ENCODE data around the gene MYADM.
A peak's percentile ranks its signal among the peaks of the same experiment; 100 is the strongest.

Gene MYADM

DNA sequence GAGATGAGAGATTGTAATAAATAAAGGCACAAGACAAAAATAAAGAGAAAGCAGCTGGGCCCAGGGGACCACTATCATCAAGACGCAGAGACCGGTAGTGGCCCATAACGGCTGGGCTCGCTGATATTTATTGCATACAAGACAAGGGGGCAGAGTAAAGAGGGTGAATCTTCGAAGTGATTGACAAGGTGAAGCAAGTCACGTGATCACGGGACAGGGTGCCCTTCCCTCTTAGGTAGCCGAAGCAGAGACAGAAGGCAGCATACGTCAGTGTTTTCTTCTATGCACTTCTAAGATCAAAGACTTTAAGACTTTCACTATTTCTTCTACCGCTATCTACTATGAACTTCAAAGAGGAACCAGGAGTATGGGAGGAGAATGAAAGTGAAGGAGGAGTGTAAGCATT is 9.7 kb downstream of the MYADM start:
- H3K36me3 ChIP-seq (ENCODE audit: control insufficient read depth in 2 of 2, insufficient read depth in 2 of 2, low read length in 2 of 2) = peaks cover 17 to 19% of the 10 kb centered on the region in 2 donors
- H3K4me1 ChIP-seq (ENCODE audit: control insufficient read depth in 2 of 2, insufficient read depth in 2 of 2, low read length in 2 of 2) = peaks cover 11 to 21% of the 10 kb centered on the region in 2 donors
- no peak overlapping the region for H3K9ac ChIP-seq (ENCODE audit: low read depth in 1 of 2, low read length in 2 of 2)
- H3K27me3 ChIP-seq (ENCODE audit: control insufficient read depth in 2 of 2, insufficient read depth in 2 of 2, low read length in 2 of 2) = peaks cover 13 to 16% of the 10 kb centered on the region in 2 donors
- H3K27ac ChIP-seq (ENCODE audit: low read depth in 2 of 2, low read length in 2 of 2) = no peak overlapping the region
- no peaks in the 10 kb centered on the region for H3K9me3 ChIP-seq (ENCODE audit: control insufficient read depth in 2 of 2, low read length in 2 of 2)
- no peak overlapping the region for H3K4me3 ChIP-seq (ENCODE audit: low read length in 2 of 2)

DNA sequence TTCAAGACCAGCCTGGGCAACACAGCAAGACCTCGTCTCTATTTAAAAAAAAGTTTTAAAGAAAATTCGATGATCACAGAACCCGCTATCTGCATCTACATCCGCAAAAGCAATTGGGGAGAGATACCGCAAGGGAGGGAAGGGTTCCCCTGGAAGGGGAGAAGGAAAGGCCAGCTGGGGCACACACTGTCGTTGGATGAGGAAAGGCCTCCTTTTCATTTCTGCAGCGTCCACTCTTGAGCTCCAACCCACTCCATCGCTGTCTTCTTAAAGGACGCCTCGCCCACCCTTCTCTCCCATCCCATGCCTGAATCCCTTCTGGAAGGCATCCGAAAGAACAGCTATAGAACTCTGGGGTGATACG is 11.1 kb downstream of the MYADM start:
- Histone ChIP-seq H3K4me3 (ENCODE audit: low read length in 2 of 2) (peak overlapping the region; percentile 64 to 83), H3K9ac (ENCODE audit: low read depth in 1 of 2, low read length in 2 of 2) (peak overlapping the region; percentile 49 to 54), H3K36me3 (ENCODE audit: control insufficient read depth in 2 of 2, insufficient read depth in 2 of 2, low read length in 2 of 2) (peaks cover 11 to 12% of the 10 kb centered on the region in 2 donors), H3K9me3 (ENCODE audit: control insufficient read depth in 2 of 2, low read length in 2 of 2) (no peaks in the 10 kb centered on the region), H3K27ac (ENCODE audit: low read depth in 2 of 2, low read length in 2 of 2) (no peak overlapping the region), H3K27me3 (ENCODE audit: control insufficient read depth in 2 of 2, insufficient read depth in 2 of 2, low read length in 2 of 2) (peaks cover 19 to 22% of the 10 kb centered on the region in 2 donors), H3K4me1 (ENCODE audit: control insufficient read depth in 2 of 2, insufficient read depth in 2 of 2, low read length in 2 of 2) (peaks cover 11 to 21% of the 10 kb centered on the region in 2 donors)

DNA sequence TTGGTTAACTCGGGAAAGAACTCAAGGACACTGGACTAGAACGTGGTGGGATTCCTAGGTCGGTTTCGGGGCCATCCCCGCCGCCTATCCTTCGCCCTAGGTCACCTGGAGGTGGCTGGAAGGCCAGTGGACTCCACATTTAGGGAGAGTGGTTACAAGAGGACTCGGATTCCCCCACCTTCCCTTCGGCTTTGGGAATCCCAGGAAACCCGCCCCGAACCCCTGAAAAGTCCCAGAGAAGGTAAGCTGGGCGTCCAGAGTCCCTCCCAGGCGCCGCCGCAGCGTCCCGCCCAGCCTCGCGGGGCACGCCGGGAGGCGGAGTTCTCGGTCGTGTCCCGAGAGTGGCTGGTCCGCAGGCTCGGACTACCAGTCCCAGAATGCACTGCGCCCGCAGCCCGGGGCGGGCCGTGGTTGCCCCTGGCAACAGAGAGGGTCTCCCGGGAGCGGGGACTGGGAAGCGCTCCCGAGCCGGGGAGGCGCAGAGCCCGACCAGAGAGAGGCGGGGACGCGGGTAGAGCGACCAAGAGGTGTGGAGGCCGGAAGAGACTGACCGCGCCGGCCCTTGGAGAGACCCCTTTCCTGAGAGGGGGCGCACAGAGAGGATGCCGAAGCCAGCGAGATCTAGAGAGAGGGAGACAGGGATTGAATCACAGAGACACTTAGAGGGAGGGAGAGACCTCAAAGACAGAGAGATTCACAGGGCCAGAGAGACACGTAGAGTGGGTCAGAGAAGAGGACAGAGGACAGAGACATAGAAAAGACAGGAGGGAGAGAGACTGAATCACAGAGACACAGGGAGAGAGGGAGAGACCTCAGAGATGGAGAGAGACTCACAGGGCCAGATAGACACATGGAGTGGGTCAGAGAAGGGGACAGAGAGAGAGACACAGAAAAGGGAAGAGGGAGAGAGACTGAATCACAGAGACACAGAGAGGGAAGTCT is 11.7 kb downstream of the MYADM start:
- peaks cover 11 to 21% of the 10 kb centered on the region in 2 donors for H3K4me1 ChIP-seq (ENCODE audit: control insufficient read depth in 2 of 2, insufficient read depth in 2 of 2, low read length in 2 of 2)
- no peak overlapping the region for H3K27ac ChIP-seq (ENCODE audit: low read depth in 2 of 2, low read length in 2 of 2)
- H3K9me3 ChIP-seq (ENCODE audit: control insufficient read depth in 2 of 2, low read length in 2 of 2) = no peaks in the 10 kb centered on the region
- H3K4me3 ChIP-seq (ENCODE audit: low read length in 2 of 2) = peak overlapping the region; percentile 64 to 83
- H3K36me3 ChIP-seq (ENCODE audit: control insufficient read depth in 2 of 2, insufficient read depth in 2 of 2, low read length in 2 of 2) = peaks cover 4 to 6% of the 10 kb centered on the region in 2 donors
- H3K9ac ChIP-seq (ENCODE audit: low read depth in 1 of 2, low read length in 2 of 2) = peak overlapping the region; percentile 49 to 54
- peaks cover 25 to 27% of the 10 kb centered on the region in 2 donors for H3K27me3 ChIP-seq (ENCODE audit: control insufficient read depth in 2 of 2, insufficient read depth in 2 of 2, low read length in 2 of 2)

DNA sequence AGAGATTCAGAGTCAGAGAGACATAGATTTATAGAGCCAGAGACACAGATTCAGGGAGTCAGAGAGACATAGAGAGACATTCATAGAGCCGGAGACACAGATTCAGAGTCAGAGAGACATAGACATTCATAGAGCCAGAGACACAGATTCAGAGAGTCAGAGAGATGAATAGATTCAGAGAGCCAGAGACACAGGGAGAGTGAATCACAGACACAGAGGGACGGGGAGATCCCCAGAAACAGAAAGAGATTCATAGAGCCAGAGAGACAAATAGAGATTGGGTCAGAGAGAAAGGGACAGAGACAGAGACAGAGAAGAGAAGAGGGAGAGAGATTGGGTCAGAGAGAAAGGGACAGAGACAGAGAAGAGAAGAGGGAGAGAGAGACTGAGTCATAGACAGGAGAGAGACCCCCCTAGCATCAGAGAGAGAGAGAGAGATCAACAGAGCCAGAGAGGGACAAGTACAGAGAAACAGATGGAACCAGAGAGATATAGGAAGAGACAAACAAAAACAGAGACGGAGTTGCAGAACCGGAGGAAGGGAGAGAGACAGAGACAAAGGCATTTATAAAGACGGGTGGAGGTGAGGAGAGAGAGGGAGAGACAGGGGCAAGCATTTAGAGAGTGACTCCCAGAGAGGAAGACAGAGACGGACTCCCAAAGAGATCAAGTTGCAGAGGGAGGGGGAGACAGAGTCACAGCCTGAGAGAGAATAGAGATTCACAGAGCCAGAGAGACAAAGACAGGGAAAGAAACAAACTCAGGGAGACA is 13.2 kb downstream of the MYADM start:
- H3K27ac ChIP-seq (ENCODE audit: low read depth in 2 of 2, low read length in 2 of 2) = no peak overlapping the region
- H3K9me3 ChIP-seq (ENCODE audit: control insufficient read depth in 2 of 2, low read length in 2 of 2) = no peaks in the 10 kb centered on the region
- H3K36me3 ChIP-seq (ENCODE audit: control insufficient read depth in 2 of 2, insufficient read depth in 2 of 2, low read length in 2 of 2) = peaks cover 0 to 1% of the 10 kb centered on the region in 2 donors
- peaks cover 30 to 31% of the 10 kb centered on the region in 2 donors for H3K27me3 ChIP-seq (ENCODE audit: control insufficient read depth in 2 of 2, insufficient read depth in 2 of 2, low read length in 2 of 2)
- H3K4me1 ChIP-seq (ENCODE audit: control insufficient read depth in 2 of 2, insufficient read depth in 2 of 2, low read length in 2 of 2) = peaks cover 11 to 19% of the 10 kb centered on the region in 2 donors
- H3K9ac ChIP-seq (ENCODE audit: low read depth in 1 of 2, low read length in 2 of 2) = no peak overlapping the region
- no peak overlapping the region for H3K4me3 ChIP-seq (ENCODE audit: low read length in 2 of 2)

DNA sequence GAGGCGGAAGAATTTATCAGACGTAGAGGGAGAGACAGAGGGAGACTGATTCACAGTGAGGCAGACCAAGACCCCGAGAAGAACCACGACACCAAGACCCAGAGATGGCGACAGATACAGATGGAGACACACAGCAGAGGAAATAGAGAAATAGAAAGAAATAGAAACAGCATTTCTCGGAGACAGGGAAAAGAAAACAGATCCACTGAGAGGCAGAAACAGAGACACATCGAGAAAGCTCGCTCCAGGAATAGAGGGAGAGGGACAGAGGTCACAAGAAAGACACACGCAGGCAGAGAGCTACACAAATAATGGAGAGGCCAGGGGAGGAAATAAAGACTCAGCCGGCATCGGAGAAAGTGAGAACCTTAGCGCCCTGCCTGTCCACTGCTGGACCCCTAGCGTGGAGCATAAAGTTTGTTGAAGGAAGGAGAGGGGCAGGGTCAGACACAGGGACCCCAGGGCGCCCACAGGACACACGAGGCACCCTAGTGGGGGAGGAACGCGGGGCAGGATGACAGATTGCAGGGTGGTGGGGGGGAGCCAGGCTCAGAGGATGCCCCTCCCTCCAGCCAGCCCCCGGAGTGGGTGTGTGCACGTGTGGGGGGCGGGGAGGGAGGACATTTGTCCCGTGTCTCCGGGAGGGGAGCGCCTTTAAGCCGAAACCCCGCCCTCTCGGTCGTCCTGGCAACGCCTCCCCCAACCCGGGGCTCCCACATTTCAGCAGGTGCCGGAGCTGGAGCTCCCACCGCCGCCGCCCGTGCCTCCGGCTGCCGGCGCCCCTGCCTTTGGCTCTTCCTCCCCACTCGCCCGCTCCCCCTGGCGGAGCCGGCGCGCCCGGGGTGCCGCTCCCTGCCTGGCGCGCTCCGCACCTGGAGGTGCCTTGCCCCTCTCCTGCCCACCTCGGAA is 14.1 kb downstream of the MYADM start, which contains the start of gene PRKCG:
PRKCG (plus strand) TSS at position 716 of the 909 bp plus-strand sequence. CDS start 298 bp downstream, outside the sequence.
- H3K9ac ChIP-seq (ENCODE audit: low read depth in 1 of 2, low read length in 2 of 2) = no peak within 1 kb of the TSS

DNA sequence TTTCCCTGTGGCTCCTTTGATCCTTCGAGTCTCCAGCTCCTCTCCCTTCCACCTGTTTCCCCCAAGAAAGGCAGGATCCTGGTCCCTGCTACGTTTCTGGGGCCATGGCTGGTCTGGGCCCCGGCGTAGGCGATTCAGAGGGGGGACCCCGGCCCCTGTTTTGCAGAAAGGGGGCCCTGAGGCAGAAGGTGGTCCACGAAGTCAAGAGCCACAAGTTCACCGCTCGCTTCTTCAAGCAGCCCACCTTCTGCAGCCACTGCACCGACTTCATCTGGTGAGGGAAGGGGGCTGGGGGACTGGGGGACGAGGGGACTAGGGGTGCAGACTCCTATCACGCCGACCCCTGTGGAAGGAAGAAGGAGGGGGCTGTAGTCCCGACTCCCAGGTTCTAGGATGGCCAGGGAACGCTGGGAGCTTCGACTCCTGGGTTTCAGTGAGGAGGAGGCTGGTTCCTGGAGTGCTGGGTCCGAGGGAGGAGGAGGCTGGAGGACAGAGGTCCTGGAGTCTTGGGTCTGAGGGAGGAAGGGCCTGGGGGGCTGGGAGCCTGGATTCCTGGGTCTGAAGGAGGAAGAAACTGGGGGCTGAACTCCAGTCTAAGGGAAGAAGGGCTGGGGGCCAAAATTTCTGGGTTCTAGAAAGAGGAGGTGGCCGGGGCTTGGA is 14.8 kb downstream of the MYADM start:
- no peaks in the 10 kb centered on the region for H3K9me3 ChIP-seq (ENCODE audit: control insufficient read depth in 2 of 2, low read length in 2 of 2)
- H3K36me3 ChIP-seq (ENCODE audit: control insufficient read depth in 2 of 2, insufficient read depth in 2 of 2, low read length in 2 of 2) = no peaks in the 10 kb centered on the region
- H3K27ac ChIP-seq (ENCODE audit: low read depth in 2 of 2, low read length in 2 of 2) = no peak overlapping the region
- no peak overlapping the region for H3K9ac ChIP-seq (ENCODE audit: low read depth in 1 of 2, low read length in 2 of 2)
- H3K4me1 ChIP-seq (ENCODE audit: control insufficient read depth in 2 of 2, insufficient read depth in 2 of 2, low read length in 2 of 2) = peaks cover 11 to 19% of the 10 kb centered on the region in 2 donors
- H3K27me3 ChIP-seq (ENCODE audit: control insufficient read depth in 2 of 2, insufficient read depth in 2 of 2, low read length in 2 of 2) = peaks cover 30 to 31% of the 10 kb centered on the region in 2 donors
- peak overlapping the region in 1 of 2 donors; percentile 44 for H3K4me3 ChIP-seq (ENCODE audit: low read length in 2 of 2)

More for the DNA sequence above, 14.1 kb downstream of the MYADM start, which contains the start of gene PRKCG:
- Histone ChIP-seq H3K4me1 (ENCODE audit: control insufficient read depth in 2 of 2, insufficient read depth in 2 of 2, low read length in 2 of 2) (peaks cover 11 to 19% of the 10 kb centered on the region in 2 donors), H3K36me3 (ENCODE audit: control insufficient read depth in 2 of 2, insufficient read depth in 2 of 2, low read length in 2 of 2) (no peaks in the 10 kb centered on the region), H3K9me3 (ENCODE audit: control insufficient read depth in 2 of 2, low read length in 2 of 2) (no peaks in the 10 kb centered on the region), H3K27me3 (ENCODE audit: control insufficient read depth in 2 of 2, insufficient read depth in 2 of 2, low read length in 2 of 2) (peaks cover 30 to 31% of the 10 kb centered on the region in 2 donors), H3K27ac (ENCODE audit: low read depth in 2 of 2, low read length in 2 of 2) (no peak within 1 kb of the TSS), H3K4me3 (ENCODE audit: low read length in 2 of 2) (peak within 1 kb of the TSS; percentile 31 to 44)

DNA sequence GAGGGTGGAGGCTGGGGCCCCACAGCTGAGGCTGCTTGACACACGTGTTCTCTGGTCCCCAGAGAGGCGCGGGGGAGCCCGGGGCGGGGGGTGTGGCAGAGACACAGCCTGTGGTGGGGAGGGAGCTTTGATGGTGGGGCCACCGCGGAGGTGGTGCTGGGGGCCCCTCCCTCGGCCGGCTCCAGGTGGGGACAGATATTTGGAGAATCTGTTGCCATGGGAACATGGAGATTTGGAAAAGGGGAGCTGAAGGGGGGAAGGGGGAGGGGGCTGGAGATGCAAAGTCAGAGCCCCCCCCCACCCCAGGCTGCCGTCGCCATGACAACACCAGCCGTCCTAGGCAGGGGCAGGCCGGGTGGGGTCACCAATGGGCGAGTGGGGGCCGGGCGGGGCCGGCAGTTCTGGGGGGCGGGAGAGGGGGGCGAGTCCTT is 15.6 kb downstream of the MYADM start:
- Histone ChIP-seq H3K27me3 (ENCODE audit: control insufficient read depth in 2 of 2, insufficient read depth in 2 of 2, low read length in 2 of 2) (peaks cover 30 to 31% of the 10 kb centered on the region in 2 donors), H3K36me3 (ENCODE audit: control insufficient read depth in 2 of 2, insufficient read depth in 2 of 2, low read length in 2 of 2) (no peaks in the 10 kb centered on the region), H3K27ac (ENCODE audit: low read depth in 2 of 2, low read length in 2 of 2) (no peak overlapping the region), H3K4me1 (ENCODE audit: control insufficient read depth in 2 of 2, insufficient read depth in 2 of 2, low read length in 2 of 2) (peaks cover 11 to 19% of the 10 kb centered on the region in 2 donors), H3K9ac (ENCODE audit: low read depth in 1 of 2, low read length in 2 of 2) (no peak overlapping the region), H3K9me3 (ENCODE audit: control insufficient read depth in 2 of 2, low read length in 2 of 2) (no peaks in the 10 kb centered on the region), H3K4me3 (ENCODE audit: low read length in 2 of 2) (no peak overlapping the region)

DNA sequence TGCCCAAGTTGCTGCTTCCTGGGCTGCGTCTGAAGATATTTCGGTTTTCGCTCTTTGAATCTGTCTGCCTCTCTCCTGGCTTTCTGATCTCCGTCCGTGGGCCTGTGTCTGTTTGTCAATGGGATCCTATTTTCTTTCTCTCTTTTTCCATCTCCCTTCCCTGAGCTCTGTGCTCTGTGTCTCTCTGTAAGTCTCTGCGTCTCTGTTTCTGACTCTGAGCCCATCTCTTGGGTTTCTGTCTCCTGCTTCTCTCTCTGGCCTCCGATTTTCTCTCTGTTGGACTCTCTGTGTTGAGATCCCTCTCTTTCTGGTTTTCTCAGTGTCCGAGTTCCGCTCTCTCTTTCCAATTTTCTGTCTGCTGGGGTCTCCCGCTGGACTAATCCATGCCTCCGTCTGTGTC is 16.1 kb downstream of the MYADM start:
- H3K4me1 ChIP-seq (ENCODE audit: control insufficient read depth in 2 of 2, insufficient read depth in 2 of 2, low read length in 2 of 2) = peaks cover 10 to 17% of the 10 kb centered on the region in 2 donors
- no peaks in the 10 kb centered on the region for H3K9me3 ChIP-seq (ENCODE audit: control insufficient read depth in 2 of 2, low read length in 2 of 2)
- no peak overlapping the region for H3K4me3 ChIP-seq (ENCODE audit: low read length in 2 of 2)
- no peak overlapping the region for H3K27ac ChIP-seq (ENCODE audit: low read depth in 2 of 2, low read length in 2 of 2)
- H3K27me3 ChIP-seq (ENCODE audit: control insufficient read depth in 2 of 2, insufficient read depth in 2 of 2, low read length in 2 of 2) = peaks cover 30 to 31% of the 10 kb centered on the region in 2 donors
- no peak overlapping the region for H3K9ac ChIP-seq (ENCODE audit: low read depth in 1 of 2, low read length in 2 of 2)
- no peaks in the 10 kb centered on the region for H3K36me3 ChIP-seq (ENCODE audit: control insufficient read depth in 2 of 2, insufficient read depth in 2 of 2, low read length in 2 of 2)

- no peak overlapping the region for H3K27ac ChIP-seq (ENCODE audit: low read depth in 2 of 2, low read length in 2 of 2)
- no peaks in the 10 kb centered on the region for H3K9me3 ChIP-seq (ENCODE audit: control insufficient read depth in 2 of 2, low read length in 2 of 2)
- no peaks in the 10 kb centered on the region for H3K36me3 ChIP-seq (ENCODE audit: control insufficient read depth in 2 of 2, insufficient read depth in 2 of 2, low read length in 2 of 2)
- H3K4me3 ChIP-seq (ENCODE audit: low read length in 2 of 2) = no peak overlapping the region
- H3K4me1 ChIP-seq (ENCODE audit: control insufficient read depth in 2 of 2, insufficient read depth in 2 of 2, low read length in 2 of 2) = peaks cover 8 to 14% of the 10 kb centered on the region in 2 donors
- no peak overlapping the region for H3K9ac ChIP-seq (ENCODE audit: low read depth in 1 of 2, low read length in 2 of 2)
- peaks cover 30 to 31% of the 10 kb centered on the region in 2 donors for H3K27me3 ChIP-seq (ENCODE audit: control insufficient read depth in 2 of 2, insufficient read depth in 2 of 2, low read length in 2 of 2)
Measured at GRCh38 chr19:53884256-53884655, 16.6 kb downstream of the MYADM start.
